ENCODE measurements around the gene SERPINA12.
A peak's percentile ranks its signal among the peaks of the same experiment; 100 is the strongest.
"Not testable (repeated sequence)": the region's sequence is repeated elsewhere in the genome, so short reads cannot be mapped to it uniquely, and the experiment has no call there.

Gene SERPINA12

DNA sequence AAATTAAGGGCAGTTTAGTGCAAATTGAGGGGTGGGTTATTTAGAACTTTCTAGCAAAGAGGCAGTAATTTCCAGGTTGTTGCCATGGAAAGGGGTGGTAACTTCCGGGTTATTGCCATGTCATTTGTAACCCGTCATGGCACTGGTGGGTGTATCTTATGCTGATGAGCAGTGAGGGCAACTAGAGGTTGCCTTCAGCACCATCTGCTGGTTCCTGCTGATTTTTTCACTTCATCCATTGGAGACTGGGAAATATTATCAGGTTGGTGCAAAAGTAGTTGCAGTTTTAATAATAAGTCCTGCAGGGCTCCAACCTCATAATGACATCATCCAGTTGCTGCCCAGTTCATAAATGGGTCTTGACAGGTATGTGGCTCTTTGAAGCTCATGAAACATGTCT is 27.6 kb upstream of the SERPINA12 start:
- DNase-seq = peak; percentile 21

- no peak for DNase-seq
These were observed 26.2 kb upstream of the SERPINA12 start for GRCh38 chr14:94535506-94535905.

- peak; percentile 73 for DNase-seq
These were observed 23.2 kb upstream of the SERPINA12 start for GRCh38 chr14:94532447-94532846.

- no peak for DNase-seq
These were observed 21.9 kb upstream of the SERPINA12 start for GRCh38 chr14:94531187-94531586.

DNA sequence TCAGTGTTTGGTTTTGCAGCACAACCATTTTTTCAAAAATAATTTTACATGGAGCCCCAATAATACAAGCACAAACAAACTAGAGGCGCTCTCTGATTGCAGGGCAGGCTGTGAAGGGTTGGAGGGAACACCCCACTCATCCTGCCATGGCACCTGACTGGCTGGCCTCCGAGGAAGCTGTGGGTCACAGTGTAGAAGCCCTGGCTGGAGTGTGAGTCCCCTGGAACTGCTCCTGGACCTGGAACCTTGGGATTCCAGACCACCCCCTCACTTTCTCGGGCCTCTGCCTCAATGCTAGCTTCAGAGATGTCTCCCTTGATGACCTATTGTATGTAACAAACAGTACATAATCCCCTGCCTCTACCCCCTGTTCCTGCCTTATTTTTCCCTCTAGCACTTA is 14.8 kb upstream of the SERPINA12 start:
- DNase-seq = no peak

DNA sequence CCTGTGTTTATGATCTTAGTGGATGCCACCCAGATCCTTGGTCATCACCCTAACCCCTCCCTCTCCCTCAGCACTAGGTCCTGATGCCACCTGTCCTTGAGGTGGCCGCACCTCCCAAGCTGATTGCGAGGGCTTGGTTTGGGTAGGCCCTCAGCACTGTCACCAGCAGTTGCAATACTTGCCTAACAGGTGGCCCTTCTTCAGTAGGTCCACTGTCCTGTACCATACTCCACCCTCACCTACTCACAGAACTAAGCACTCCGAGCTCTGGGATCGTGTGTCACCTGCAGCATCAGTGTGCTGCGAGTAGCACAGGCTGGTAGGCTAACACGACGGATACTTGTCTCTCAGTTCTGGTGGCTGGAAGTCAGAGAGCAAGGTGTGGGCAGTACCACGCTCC is 14.0 kb upstream of the SERPINA12 start:
- DNase-seq = no peak

- no peak for DNase-seq
These were observed 13.0 kb upstream of the SERPINA12 start for GRCh38 chr14:94522115-94522724.

GRCh38 chr14:94521375-94522114 is 12.3 kb upstream of the SERPINA12 start:
- no peak for DNase-seq

DNA sequence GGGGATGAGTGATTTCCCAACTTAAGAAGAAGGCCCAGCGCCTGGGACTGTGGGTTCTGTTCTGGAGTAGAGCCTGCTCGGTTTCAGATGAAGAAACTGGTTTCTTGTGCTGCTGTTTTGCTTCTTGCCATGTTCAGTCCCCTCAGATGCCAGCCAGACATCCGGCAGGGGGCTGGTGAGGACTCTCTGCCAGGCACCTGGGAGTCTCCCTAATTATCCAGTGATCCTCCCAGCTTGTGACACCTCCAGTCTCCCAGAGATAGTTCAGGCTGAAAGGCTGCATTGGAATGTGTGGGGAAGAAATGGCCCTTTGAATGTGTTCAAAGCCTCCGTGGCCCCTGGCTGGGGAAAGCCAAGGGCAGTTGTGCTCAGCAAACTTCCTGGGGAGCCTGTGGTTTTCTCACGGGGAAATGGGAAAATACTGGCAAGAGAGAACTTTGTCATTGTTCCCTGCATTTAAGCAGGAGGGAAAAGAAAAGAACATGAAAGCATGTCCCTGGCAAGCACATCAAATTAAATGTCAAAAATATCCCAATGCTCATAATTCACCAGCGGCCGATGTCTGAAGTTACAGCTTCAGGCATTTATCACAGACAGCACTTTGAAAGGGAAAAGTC is 8.5 kb upstream of the SERPINA12 start:
- DNase-seq = no peak

- DNase-seq = no peak
These were observed 8.0 kb upstream of the SERPINA12 start for GRCh38 chr14:94517248-94517640.

- no peak for DNase-seq
These were observed 6.6 kb upstream of the SERPINA12 start for GRCh38 chr14:94515856-94516255.

DNA sequence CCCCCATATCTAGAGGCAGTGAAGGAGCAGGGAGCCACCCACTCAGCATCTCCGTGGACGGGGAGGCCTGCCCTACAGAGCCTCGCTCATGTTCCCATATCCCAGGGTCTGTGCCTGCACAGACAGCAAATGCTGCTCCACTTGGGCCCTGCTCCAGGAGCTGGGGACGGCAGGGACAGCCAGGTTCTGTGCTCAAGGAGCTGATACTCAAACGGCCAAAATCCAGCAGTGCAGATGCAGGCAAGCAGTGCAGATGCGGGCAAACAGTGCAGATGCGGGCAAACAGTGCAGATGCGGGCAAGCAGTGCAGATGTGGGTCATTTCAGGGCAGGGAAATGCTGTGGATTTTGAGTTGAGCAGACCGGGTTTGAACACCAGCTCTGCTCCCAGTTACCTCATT is 6.2 kb upstream of the SERPINA12 start:
- no peak for DNase-seq

GRCh38 chr14:94514351-94514750 is 5.1 kb upstream of the SERPINA12 start:
- no peak for DNase-seq

DNA sequence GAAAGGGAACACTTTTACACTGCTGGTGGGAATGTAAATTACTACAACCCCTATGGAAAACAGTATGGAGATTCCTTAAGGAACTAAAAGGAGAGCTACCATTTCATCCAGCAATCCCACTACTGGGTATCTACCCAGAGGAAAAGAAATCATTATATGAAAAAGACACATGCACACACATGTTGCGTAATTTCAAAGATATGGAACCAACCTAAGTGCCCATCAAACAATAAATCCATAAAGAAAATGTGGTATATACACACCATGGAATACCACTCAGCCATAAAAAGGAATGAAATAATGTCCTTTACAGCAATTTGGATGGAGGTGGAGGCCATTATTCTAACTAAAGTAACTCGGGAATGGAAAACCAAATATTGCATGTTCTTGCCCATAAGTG is 1.2 kb upstream of the SERPINA12 start:
- not testable (repeated sequence) for DNase-seq

GRCh38 chr14:94505641-94506040 is 3.6 kb downstream of the SERPINA12 start:
- DNase-seq = no peak

GRCh38 chr14:94505206-94505605 is 4.1 kb downstream of the SERPINA12 start:
- no peak for DNase-seq

GRCh38 chr14:94501588-94502516 is 7.4 kb downstream of the SERPINA12 start:
- no peak for DNase-seq

GRCh38 chr14:94500264-94500663 is 9.0 kb downstream of the SERPINA12 start:
- DNase-seq = no peak

GRCh38 chr14:94499673-94500072 is 9.6 kb downstream of the SERPINA12 start:
- DNase-seq = no peak

GRCh38 chr14:94498215-94498614 is 11.1 kb downstream of the SERPINA12 start:
- no peak for DNase-seq

- no peak for DNase-seq
These were observed 15.2 kb downstream of the SERPINA12 start for GRCh38 chr14:94494085-94494484.

DNA sequence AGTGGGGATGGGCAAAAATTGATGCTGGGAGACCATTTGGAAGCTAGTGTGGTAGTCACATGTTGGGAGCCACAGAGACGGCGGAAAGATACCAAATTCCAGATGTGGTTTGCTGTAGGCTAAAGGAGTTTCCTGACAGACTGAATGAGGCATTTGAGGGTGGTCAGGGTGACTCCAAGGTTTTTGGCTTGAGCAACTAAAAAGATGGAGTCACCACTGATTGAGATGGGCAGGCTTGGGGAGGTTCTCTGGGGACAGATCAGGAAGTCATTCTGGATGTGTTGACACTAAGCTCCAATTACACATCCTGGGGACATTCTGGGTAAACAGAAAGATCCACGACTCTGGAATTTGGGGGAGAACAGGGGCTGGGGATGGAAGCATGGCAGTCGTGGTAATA is 17.8 kb downstream of the SERPINA12 start:
- peak; percentile 81 for DNase-seq

GRCh38 chr14:94489336-94489735 is 19.9 kb downstream of the SERPINA12 start:
- no peak for DNase-seq
